ENCODE measurements around the gene SLC30A3. TPM values are rescaled to one million over a fixed set of nuclear protein-coding genes. Genes with fewer than 3 reads are reported as not detected.
A peak's percentile ranks its signal among the peaks of the same experiment; 100 is the strongest.

SLC30A3 gene
- total RNA-seq, 1 donor from 2014 or later, result not detected

- H3K36me3 Mint-ChIP-seq (ENCODE audit: low read depth, unreplicated experiment), result peaks cover 12% of the 10 kb centered on the region
- no peak for TF ChIP-seq CTCF (IDR thresholded peaks at IDR 0.05; ENCODE audit: unreplicated experiment)
- H3K4me3 Mint-ChIP-seq (ENCODE audit: unreplicated experiment), result no peak overlapping the region
- H3K27ac Mint-ChIP-seq (ENCODE audit: unreplicated experiment), result no peak overlapping the region
- DNase-seq (ENCODE audit: low spot score), result no peak
- H3K4me1 Mint-ChIP-seq (ENCODE audit: unreplicated experiment), result peaks cover 10% of the 10 kb centered on the region
- H3K9me3 Mint-ChIP-seq (ENCODE audit: unreplicated experiment), result no peaks in the 10 kb centered on the region
- H3K27me3 Mint-ChIP-seq (ENCODE audit: unreplicated experiment), result peaks cover 20% of the 10 kb centered on the region
These were observed 4.8 kb downstream of the SLC30A3 start for GRCh38 chr2:27258051-27258450.

GRCh38 chr2:27256855-27257454, 5.9 kb downstream of the SLC30A3 start:
- Mint-ChIP-seq H3K27ac (ENCODE audit: unreplicated experiment) (no peak overlapping the region), H3K4me3 (ENCODE audit: unreplicated experiment) (no peak overlapping the region), H3K27me3 (ENCODE audit: unreplicated experiment) (peaks cover 20% of the 10 kb centered on the region), H3K36me3 (ENCODE audit: low read depth, unreplicated experiment) (peaks cover 14% of the 10 kb centered on the region), H3K4me1 (ENCODE audit: unreplicated experiment) (peaks cover 10% of the 10 kb centered on the region), H3K9me3 (ENCODE audit: unreplicated experiment) (no peaks in the 10 kb centered on the region)
- DNase-seq (ENCODE audit: low spot score), result no peak
- no peak for TF ChIP-seq CTCF (IDR thresholded peaks at IDR 0.05; ENCODE audit: unreplicated experiment)

GRCh38 chr2:27255660-27256059, 7.2 kb downstream of the SLC30A3 start:
- peaks cover under 1% of the 10 kb centered on the region for H3K4me1 Mint-ChIP-seq (ENCODE audit: unreplicated experiment)
- DNase-seq (ENCODE audit: low spot score), result no peak
- H3K27me3 Mint-ChIP-seq (ENCODE audit: unreplicated experiment), result peaks cover 11% of the 10 kb centered on the region
- H3K9me3 Mint-ChIP-seq (ENCODE audit: unreplicated experiment), result no peaks in the 10 kb centered on the region
- peak overlapping the region; percentile 44 for H3K4me3 Mint-ChIP-seq (ENCODE audit: unreplicated experiment)
- H3K36me3 Mint-ChIP-seq (ENCODE audit: low read depth, unreplicated experiment), result peaks cover 8% of the 10 kb centered on the region
- TF ChIP-seq CTCF (IDR thresholded peaks at IDR 0.05; ENCODE audit: unreplicated experiment), result no peak
- H3K27ac Mint-ChIP-seq (ENCODE audit: unreplicated experiment), result no peak overlapping the region

- no peak for DNase-seq (ENCODE audit: low spot score)
- H3K27me3 Mint-ChIP-seq (ENCODE audit: unreplicated experiment), result peaks cover 8% of the 10 kb centered on the region
- no peaks in the 10 kb centered on the region for H3K9me3 Mint-ChIP-seq (ENCODE audit: unreplicated experiment)
- H3K4me3 Mint-ChIP-seq (ENCODE audit: unreplicated experiment), result no peak overlapping the region
- H3K4me1 Mint-ChIP-seq (ENCODE audit: unreplicated experiment), result no peaks in the 10 kb centered on the region
- TF ChIP-seq CTCF (IDR thresholded peaks at IDR 0.05; ENCODE audit: unreplicated experiment), result no peak
- no peak overlapping the region for H3K27ac Mint-ChIP-seq (ENCODE audit: unreplicated experiment)
- peaks cover 7% of the 10 kb centered on the region for H3K36me3 Mint-ChIP-seq (ENCODE audit: low read depth, unreplicated experiment)
These were observed 7.7 kb downstream of the SLC30A3 start for GRCh38 chr2:27255187-27255586.

GRCh38 chr2:27251766-27252165, 11.1 kb downstream of the SLC30A3 start:
- no peaks in the 10 kb centered on the region for H3K4me1 Mint-ChIP-seq (ENCODE audit: unreplicated experiment)
- peaks cover 11% of the 10 kb centered on the region for H3K36me3 Mint-ChIP-seq (ENCODE audit: low read depth, unreplicated experiment)
- DNase-seq (ENCODE audit: low spot score), result no peak
- H3K27ac Mint-ChIP-seq (ENCODE audit: unreplicated experiment), result no peak overlapping the region
- no peak overlapping the region for H3K4me3 Mint-ChIP-seq (ENCODE audit: unreplicated experiment)
- peaks cover 13% of the 10 kb centered on the region for H3K27me3 Mint-ChIP-seq (ENCODE audit: unreplicated experiment)
- H3K9me3 Mint-ChIP-seq (ENCODE audit: unreplicated experiment), result no peaks in the 10 kb centered on the region
- TF ChIP-seq CTCF (IDR thresholded peaks at IDR 0.05; ENCODE audit: unreplicated experiment), result no peak
